Naive thymus-derived CD4-positive, alpha-beta T cell (primary cell): ENCODE results near the gene SEC24B. TPM values are rescaled to one million over a fixed set of nuclear protein-coding genes. Genes with fewer than 3 reads are reported as not detected.
A peak's percentile ranks its signal among the peaks of the same experiment; 100 is the strongest.
"Not testable (repeated sequence)": the region's sequence is repeated elsewhere in the genome, so short reads cannot be mapped to it uniquely, and the experiment has no call there.

ENCODE experiments used
- ATAC-seq: fragments of 150-1000 bp; cut with Tn5 transposase; 2 replicates; pipeline ENCODE4 v1.10.0; 2021; ENCODE audit warnings: mild to moderate bottlenecking, moderate library complexity
- CTCF ChIA-PET: fragments of 350-600 bp; sonication (Branson Sonifier 250); formaldehyde crosslinking; loops from one replicate; lab custom pipeline; 2021; ENCODE audit warnings: antibody characterized with exemption; lab: Charles Lee
- POLR2A ChIA-PET: fragments of 350-600 bp; sonication (Branson Sonifier 250); formaldehyde crosslinking; loops from one replicate; lab custom pipeline; 2021; ENCODE audit warnings: antibody characterized with exemption, inconsistent platforms; lab: Charles Lee
- DNase-seq, 9 donors: peaks; one replicate each; pipeline versions ENCODE4 v3.0.0 to v3.0.0-alpha.2; 2020 to 2022; ENCODE audit warnings: mixed read lengths in 1 of 9
- H3K27ac ChIP-seq: one replicate; pipeline ENCODE4 v1.7.0; 2013; ENCODE audit warnings: mild to moderate bottlenecking, low read depth, low read length, moderate library complexity
- H3K27me3 ChIP-seq, 2 donors: one replicate each; pipeline ENCODE4 v1.7.0; 2013; ENCODE audit warnings: low read length in 2 of 2, mild to moderate bottlenecking in 2 of 2, moderate library complexity in 2 of 2; ENCODE audit not compliant: control insufficient read depth in 2 of 2, insufficient read depth in 2 of 2
- H3K36me3 ChIP-seq, 3 experiments: 1 replicate in 2 of 3; 2 replicates in 1 of 3; pipeline ENCODE4 v1.7.0; 2013; ENCODE audit warnings: low read length in 3 of 3, mild to moderate bottlenecking in 3 of 3, moderate library complexity in 1 of 3; ENCODE audit not compliant: insufficient read depth in 3 of 3, control insufficient read depth in 2 of 3
- H3K4me1 ChIP-seq, 2 donors: one replicate each; pipeline ENCODE4 v1.7.0; 2013; ENCODE audit warnings: low read length in 2 of 2, mild to moderate bottlenecking in 2 of 2, moderate library complexity in 1 of 2; ENCODE audit not compliant: control insufficient read depth in 2 of 2, insufficient read depth in 2 of 2
- H3K4me3 ChIP-seq: 2 replicates; pipeline ENCODE4 v1.7.0; 2013; ENCODE audit warnings: mild to moderate bottlenecking, low read length
- H3K9me3 ChIP-seq, 3 experiments: 1 replicate in 2 of 3; 2 replicates in 1 of 3; pipeline ENCODE4 v1.7.0; 2013; ENCODE audit warnings: low read length in 3 of 3; ENCODE audit not compliant: control insufficient read depth in 2 of 3
- H3K27ac Mint-ChIP-seq, 9 donors: one replicate each; pipeline ENCODE4 v1.8.0; 2020 to 2022; ENCODE audit warnings: mixed read lengths in 9 of 9, mild to moderate bottlenecking in 8 of 9, moderate library complexity in 5 of 9, inconsistent platforms in 2 of 9
- H3K27me3 Mint-ChIP-seq, 5 donors: one replicate each; pipeline ENCODE4 v1.8.0; 2021 to 2022; ENCODE audit warnings: mixed read lengths in 5 of 5, mild to moderate bottlenecking in 1 of 5
- H3K36me3 Mint-ChIP-seq, 5 donors: one replicate each; pipeline ENCODE4 v1.8.0; 2020 to 2022; ENCODE audit warnings: mixed read lengths in 5 of 5, mild to moderate bottlenecking in 3 of 5, inconsistent platforms in 1 of 5
- H3K4me1 Mint-ChIP-seq, 7 donors: one replicate each; pipeline ENCODE4 v1.8.0; 2020 to 2022; ENCODE audit warnings: mixed read lengths in 7 of 7, mild to moderate bottlenecking in 3 of 7, inconsistent platforms in 1 of 7
- H3K4me3 Mint-ChIP-seq, 10 donors: one replicate each; pipeline ENCODE4 v1.8.0; 2020 to 2022; ENCODE audit warnings: mild to moderate bottlenecking in 10 of 10, mixed read lengths in 10 of 10, moderate library complexity in 6 of 10, inconsistent platforms in 2 of 10
- H3K9me3 Mint-ChIP-seq, 11 donors: one replicate each; pipeline ENCODE4 v1.8.0; 2020 to 2022; ENCODE audit warnings: mixed read lengths in 11 of 11, mild to moderate bottlenecking in 4 of 11, inconsistent platforms in 1 of 11, moderate library complexity in 1 of 11
- intact Hi-C, 2 donors: fragments of 100-400 bp; cut with micrococcal nuclease; formaldehyde crosslinking; loops; one replicate each; pipeline ENCODE4 v1.15.1; 2023
- polyA plus RNA-seq, 2 donors: library from polyadenylated mRNA; unstranded; fragments of 300-500 nt; fragmentation: Illumina TruSeq; gene quantifications; one replicate each; pipeline ENCODE4 v1.2.3, GENCODE V29; 2021
- total RNA-seq, 6 experiments: library from RNA in 5 of 6; stranded (reverse) in 5 of 6; gene quantifications; 1 replicate in 5 of 6; 2 replicates in 1 of 6; pipeline ENCODE4 v1.2.3 and lab custom pipeline; 2021 to 2026

SEC24B gene
- total and polyA plus RNA-seq, 7 experiments from 2014 or later = 14.5 to 41.8 (median 33.2) TPM

GRCh38 chr4:109497511-109497910, 63.9 kb downstream of the SEC24B start:
- Histone ChIP-seq H3K27ac (no peak overlapping the region), H3K4me1 (no peaks in the 10 kb centered on the region), H3K36me3 (peaks cover 5 to 61% (median 26%) of the 10 kb centered on the region in 3 experiments), H3K4me3 (no peak overlapping the region), H3K9me3 (no peaks in the 10 kb centered on the region), H3K27me3 (no peaks in the 10 kb centered on the region)
- Mint-ChIP-seq H3K27ac (peak overlapping the region in 2 of 9 donors; percentile 22 to 24), H3K36me3 (peaks cover 5 to 63% (median 49%) of the 10 kb centered on the region in 5 donors), H3K4me3 (no peak overlapping the region), H3K9me3 (peaks cover 0 to 1% (median 0%) of the 10 kb centered on the region in 11 donors), H3K27me3 (no peaks in the 10 kb centered on the region), H3K4me1 (peaks cover 0 to 6% (median 5%) of the 10 kb centered on the region in 7 donors)
- DNase-seq (no peak), ATAC-seq (no peak)
- CTCF ChIA-PET = no interaction called here
- POLR2A ChIA-PET = no interaction called here
- intact Hi-C loops = loop anchor here in 1 of 2 donors (5.0 kb wide), 1 partner anchor 40 kb away; no protein-coding TSS in a partner anchor

DNA sequence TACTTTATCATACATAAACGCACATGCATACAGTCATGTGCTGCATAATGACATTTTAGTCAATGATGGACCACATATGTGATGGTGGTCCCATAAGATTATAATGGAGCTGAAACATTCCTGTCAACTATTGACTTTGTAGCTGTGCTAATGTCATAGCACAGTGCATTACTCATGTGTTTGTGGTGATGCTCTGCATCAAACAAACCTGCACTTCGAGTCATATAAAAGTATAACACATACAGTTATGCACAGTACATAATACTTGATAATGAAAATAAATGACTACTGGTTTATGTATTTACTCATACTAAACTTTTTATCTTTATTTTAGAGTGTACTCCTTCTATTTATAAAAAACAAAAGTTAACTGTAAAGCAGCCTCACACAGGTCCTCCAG, 65.9 kb downstream of the SEC24B start:
- peaks cover 5 to 67% (median 57%) of the 10 kb centered on the region in 5 donors for H3K36me3 Mint-ChIP-seq
- no peak overlapping the region for H3K27ac Mint-ChIP-seq

DNA sequence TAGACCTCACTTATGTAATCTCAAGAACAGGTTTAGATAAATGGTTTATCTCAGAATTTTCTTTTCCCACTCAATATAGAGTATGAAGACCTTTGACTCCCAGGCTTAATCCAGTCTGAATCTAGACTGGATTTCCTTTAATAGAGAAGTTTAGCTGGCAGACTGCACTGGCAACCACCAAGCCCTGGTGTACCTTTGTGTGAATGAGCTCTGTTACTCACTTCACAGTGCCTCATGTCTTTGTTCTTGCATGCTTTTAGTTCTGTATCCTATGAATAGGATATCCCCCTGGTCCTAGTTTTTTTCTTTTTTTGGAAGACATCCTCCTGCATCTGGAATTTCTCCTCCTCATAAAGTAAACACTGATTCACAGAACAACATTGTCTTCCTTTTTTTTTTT, 73.3 kb downstream of the SEC24B start:
- Histone ChIP-seq H3K4me3 (no peak overlapping the region), H3K27me3 (no peaks in the 10 kb centered on the region), H3K9me3 (no peaks in the 10 kb centered on the region), H3K36me3 (peaks cover 0 to 24% (median 6%) of the 10 kb centered on the region in 3 experiments), H3K4me1 (no peaks in the 10 kb centered on the region), H3K27ac (no peak overlapping the region)
- no peaks in the 10 kb centered on the region for H3K9me3 Mint-ChIP-seq
- H3K36me3 Mint-ChIP-seq = peaks cover 0 to 61% (median 34%) of the 10 kb centered on the region in 5 donors
- intact Hi-C loops = no loop called here
- H3K27ac Mint-ChIP-seq = peak overlapping the region in 1 of 9 donors; percentile 59
- H3K4me3 Mint-ChIP-seq = no peak overlapping the region
- ChIA-PET CTCF (no interaction called here), POLR2A (interaction anchor here (0.7 kb wide), 1 partner anchor 674 kb away, joined by 3 read pairs; no protein-coding TSS in a partner anchor)
- DNase-seq = no peak
- no peaks in the 10 kb centered on the region for H3K27me3 Mint-ChIP-seq
- no peak for ATAC-seq
- H3K4me1 Mint-ChIP-seq = peaks cover 0 to 7% (median 5%) of the 10 kb centered on the region in 7 donors

More for the DNA sequence above, 65.9 kb downstream of the SEC24B start:
- H3K4me3 Mint-ChIP-seq = no peak overlapping the region
- ChIA-PET CTCF (no interaction called here), POLR2A (interaction anchor here (1.0 kb wide), 1 partner anchor 13 kb away, joined by 3 read pairs; no protein-coding TSS in a partner anchor)
- Histone ChIP-seq H3K27me3 (no peaks in the 10 kb centered on the region), H3K4me1 (no peaks in the 10 kb centered on the region), H3K4me3 (no peak overlapping the region), H3K27ac (no peak overlapping the region), H3K36me3 (peaks cover 5 to 48% (median 26%) of the 10 kb centered on the region in 3 experiments), H3K9me3 (no peaks in the 10 kb centered on the region)
- intact Hi-C loops = loop anchor here in 1 of 2 donors (5.0 kb wide), 1 partner anchor 42 kb away; no protein-coding TSS in a partner anchor
- no peaks in the 10 kb centered on the region for H3K27me3 Mint-ChIP-seq
- ATAC-seq = no peak
- H3K4me1 Mint-ChIP-seq = peaks cover 0 to 7% (median 5%) of the 10 kb centered on the region in 7 donors
- peaks cover 0 to 1% (median 0%) of the 10 kb centered on the region in 11 donors for H3K9me3 Mint-ChIP-seq
- no peak for DNase-seq

DNA sequence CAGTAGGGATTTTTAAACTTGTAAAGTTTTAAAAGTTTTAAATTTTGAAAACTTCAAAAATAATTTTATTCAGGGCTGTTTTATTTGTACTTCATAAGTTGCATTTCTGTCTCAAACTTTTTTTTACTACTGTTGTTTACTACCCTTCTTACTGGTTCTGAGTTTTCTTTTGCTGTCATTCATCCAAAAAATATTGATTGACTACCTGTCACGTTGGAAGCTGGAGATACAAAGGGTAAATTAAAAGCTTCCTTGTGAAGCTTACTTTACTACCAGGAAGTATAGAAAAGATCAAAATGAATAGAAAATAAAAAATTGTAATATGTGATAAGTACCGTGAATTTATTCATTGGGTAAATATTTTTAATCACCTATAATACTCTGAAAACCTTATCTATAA, 77.1 kb downstream of the SEC24B start:
- H3K36me3 ChIP-seq = peaks cover 1 to 22% (median 5%) of the 10 kb centered on the region in 3 experiments
- DNase-seq (no peak), ATAC-seq (no peak)
- peaks cover 0 to 56% (median 24%) of the 10 kb centered on the region in 5 donors for H3K36me3 Mint-ChIP-seq
- H3K4me1 Mint-ChIP-seq = peaks cover 0 to 9% (median 3%) of the 10 kb centered on the region in 7 donors
- H3K9me3 ChIP-seq = no peaks in the 10 kb centered on the region
- ChIA-PET POLR2A (no interaction called here), CTCF (no interaction called here)
- H3K27ac Mint-ChIP-seq = peak overlapping the region in 1 of 9 donors; percentile 26
- no peaks in the 10 kb centered on the region for H3K9me3 Mint-ChIP-seq
- no peak overlapping the region for H3K4me3 Mint-ChIP-seq
- H3K27ac ChIP-seq = no peak overlapping the region
- intact Hi-C loops = no loop called here
- no peaks in the 10 kb centered on the region for H3K27me3 ChIP-seq
- H3K4me1 ChIP-seq = no peaks in the 10 kb centered on the region
- no peak overlapping the region for H3K4me3 ChIP-seq
- H3K27me3 Mint-ChIP-seq = no peaks in the 10 kb centered on the region

- H3K27me3 Mint-ChIP-seq = no peaks in the 10 kb centered on the region
- Histone ChIP-seq H3K27ac (no peak overlapping the region), H3K4me1 (no peaks in the 10 kb centered on the region), H3K4me3 (no peak overlapping the region), H3K36me3 (peaks cover 0 to 22% (median 5%) of the 10 kb centered on the region in 3 experiments), H3K9me3 (no peaks in the 10 kb centered on the region), H3K27me3 (no peaks in the 10 kb centered on the region)
- H3K4me1 Mint-ChIP-seq = peaks cover 0 to 9% (median 3%) of the 10 kb centered on the region in 7 donors
- H3K9me3 Mint-ChIP-seq = no peaks in the 10 kb centered on the region
- H3K36me3 Mint-ChIP-seq = peaks cover 0 to 53% (median 24%) of the 10 kb centered on the region in 5 donors
- no peak for ATAC-seq
- intact Hi-C loops = no loop called here
- ChIA-PET POLR2A (no interaction called here), CTCF (no interaction called here)
- no peak for DNase-seq
- H3K4me3 Mint-ChIP-seq = no peak overlapping the region
- H3K27ac Mint-ChIP-seq = peak overlapping the region in 3 of 9 donors; percentile 4 to 61 (median 6)
Observed at GRCh38 chr4:109511414-109511813, 77.8 kb downstream of the SEC24B start.

DNA sequence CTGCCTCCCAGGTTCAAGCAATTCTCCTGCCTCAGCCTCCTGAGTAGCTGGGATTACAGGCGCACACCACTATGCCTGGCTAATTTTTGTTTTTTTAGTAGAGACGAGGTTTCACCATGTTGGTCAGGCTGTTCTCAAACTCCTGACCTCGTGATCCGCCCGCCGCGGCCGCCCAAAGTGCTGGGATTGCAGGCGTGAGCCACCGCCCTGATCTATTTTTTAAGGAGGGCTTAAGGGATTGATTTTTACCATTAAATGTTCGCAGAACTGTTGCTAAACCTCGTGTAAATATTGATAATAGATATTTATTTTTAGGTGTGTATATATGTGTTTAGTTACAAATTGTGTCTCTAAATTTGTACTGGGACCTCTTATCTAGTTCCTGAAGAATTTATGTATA, 79.8 kb downstream of the SEC24B start:
- H3K4me3 ChIP-seq, H3K4me3 Mint-ChIP-seq, ATAC-seq, H3K9me3 ChIP-seq, H3K4me1 ChIP-seq, CTCF ChIA-PET, H3K4me1 Mint-ChIP-seq, intact Hi-C loops, H3K27ac ChIP-seq, H3K9me3 Mint-ChIP-seq, DNase-seq, H3K27me3 ChIP-seq, H3K27me3 Mint-ChIP-seq, POLR2A ChIA-PET: not testable (repeated sequence)
- H3K36me3 ChIP-seq = peaks cover 6 to 33% (median 18%) of the 10 kb centered on the region in 3 experiments
- H3K36me3 Mint-ChIP-seq = peaks cover 0 to 60% (median 29%) of the 10 kb centered on the region in 5 donors
- H3K27ac Mint-ChIP-seq = peak overlapping the region in 1 of 9 donors; percentile 54
